ENCODE results near the gene SKI.

DNA sequence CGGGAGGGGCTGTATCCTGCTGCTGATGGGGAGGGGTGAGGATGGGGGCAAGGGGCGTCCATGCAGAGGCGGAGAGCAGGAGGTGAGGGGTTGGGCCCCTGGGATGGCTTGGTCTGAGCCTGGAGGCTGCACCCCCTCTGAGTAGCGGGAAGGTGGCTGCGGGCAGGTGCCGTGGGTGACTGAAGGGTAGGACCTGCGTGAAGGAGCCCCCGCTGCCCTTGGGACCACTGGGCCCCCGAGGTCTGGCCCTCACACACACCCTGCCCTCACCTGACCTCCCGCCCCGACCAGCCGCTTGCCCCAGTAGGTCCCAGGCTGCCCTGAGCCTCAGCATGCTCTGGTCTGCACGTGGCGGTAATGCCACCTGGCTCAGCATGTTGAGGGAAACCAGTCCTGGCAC, 12.8 kb upstream of the SKI start:
- TF ChIP-seq CTCF (IDR thresholded peaks at IDR 0.05) (no peak), EZH2 (IDR thresholded peaks at IDR 0.05; ENCODE audit: borderline replicate concordance, insufficient read depth, low read depth, low read length, poor library complexity, severe bottlenecking) (no peak)

Data from B cell (primary cell).